Measurements from ENCODE around the gene NPR3. TPM values are rescaled to one million over a fixed set of nuclear protein-coding genes. Genes with fewer than 3 reads are reported as not detected.

NPR3 gene
- total RNA-seq, 1 experiment from 2014 or later: 0.11 TPM

DNA sequence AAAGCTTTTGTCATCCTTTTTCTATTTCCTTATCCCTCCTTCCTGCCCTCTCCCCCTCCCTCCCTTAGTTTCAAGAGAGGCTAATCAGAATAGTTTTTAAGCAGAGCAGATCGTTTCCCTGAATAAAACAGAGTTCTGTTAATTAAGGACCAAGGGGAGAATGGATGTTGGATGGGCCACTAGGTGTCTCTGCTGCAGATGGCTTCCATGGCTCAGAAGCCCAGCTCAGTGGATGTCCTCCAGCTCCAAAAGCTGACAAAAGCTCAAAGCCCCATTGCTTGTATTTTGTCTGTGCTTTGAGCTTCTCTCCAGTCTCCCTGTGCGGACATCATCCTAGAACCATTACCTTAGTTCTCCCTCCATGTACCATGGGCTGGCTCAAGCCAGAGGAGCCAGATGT, 21.0 kb upstream of the NPR3 start:
- no peak overlapping the region for H3K4me3 Mint-ChIP-seq (ENCODE audit: unreplicated experiment)
- CTCF ChIA-PET: interaction anchor here (1.1 to 1.4 kb wide), 2 partner anchors 62 to 227 kb away, joined by 4 read pairs; no protein-coding TSS in a partner anchor

DNA sequence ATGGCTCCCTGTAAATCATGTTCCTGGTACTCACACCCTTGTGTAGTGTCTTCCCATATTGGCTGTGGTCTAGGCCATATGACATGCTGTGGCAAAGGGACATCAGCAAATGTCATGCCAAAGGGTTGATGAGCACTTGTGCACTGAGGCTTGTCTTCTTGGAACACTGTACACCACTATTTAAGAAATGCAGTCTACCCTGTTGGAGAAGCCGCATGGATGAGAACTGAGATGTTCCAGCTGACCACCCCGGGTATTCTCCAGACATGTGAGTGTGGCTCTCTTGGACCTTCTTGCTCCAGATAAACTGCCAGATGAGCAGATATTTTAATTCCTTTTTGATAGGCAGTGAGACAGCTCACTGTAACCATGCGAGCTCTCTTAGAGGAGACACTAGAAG, 20.5 kb upstream of the NPR3 start:
- no peak overlapping the region for H3K4me3 ChIP-seq (ENCODE audit: low read depth, low read length)
- ChIA-PET CTCF (interaction anchor here (1.1 to 1.4 kb wide), 2 partner anchors 63 to 226 kb away, joined by 4 read pairs; no protein-coding TSS in a partner anchor), POLR2A (no interaction called here)
- DNase-seq: no peak
- TF ChIP-seq, protein P1, sequence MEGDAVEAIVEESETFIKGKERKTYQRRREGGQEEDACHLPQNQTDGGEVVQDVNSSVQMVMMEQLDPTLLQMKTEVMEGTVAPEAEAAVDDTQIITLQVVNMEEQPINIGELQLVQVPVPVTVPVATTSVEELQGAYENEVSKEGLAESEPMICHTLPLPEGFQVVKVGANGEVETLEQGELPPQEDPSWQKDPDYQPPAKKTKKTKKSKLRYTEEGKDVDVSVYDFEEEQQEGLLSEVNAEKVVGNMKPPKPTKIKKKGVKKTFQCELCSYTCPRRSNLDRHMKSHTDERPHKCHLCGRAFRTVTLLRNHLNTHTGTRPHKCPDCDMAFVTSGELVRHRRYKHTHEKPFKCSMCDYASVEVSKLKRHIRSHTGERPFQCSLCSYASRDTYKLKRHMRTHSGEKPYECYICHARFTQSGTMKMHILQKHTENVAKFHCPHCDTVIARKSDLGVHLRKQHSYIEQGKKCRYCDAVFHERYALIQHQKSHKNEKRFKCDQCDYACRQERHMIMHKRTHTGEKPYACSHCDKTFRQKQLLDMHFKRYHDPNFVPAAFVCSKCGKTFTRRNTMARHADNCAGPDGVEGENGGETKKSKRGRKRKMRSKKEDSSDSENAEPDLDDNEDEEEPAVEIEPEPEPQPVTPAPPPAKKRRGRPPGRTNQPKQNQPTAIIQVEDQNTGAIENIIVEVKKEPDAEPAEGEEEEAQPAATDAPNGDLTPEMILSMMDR (IDR thresholded peaks at IDR 0.05; ENCODE audit: insufficient read depth in 1 of 2, low read depth in 1 of 2, low read length in 1 of 2, severe bottlenecking in 1 of 2, unreplicated experiment in 1 of 2): no peak
- Mint-ChIP-seq H3K9me3 (ENCODE audit: unreplicated experiment) (peaks cover 14% of the 10 kb centered on the region), H3K4me1 (ENCODE audit: low read depth, unreplicated experiment) (peaks cover 5% of the 10 kb centered on the region), H3K4me3 (ENCODE audit: unreplicated experiment) (no peak overlapping the region), H3K27ac (ENCODE audit: unreplicated experiment) (no peak overlapping the region), H3K36me3 (ENCODE audit: insufficient read depth, unreplicated experiment) (no peaks in the 10 kb centered on the region), H3K27me3 (ENCODE audit: insufficient read depth, unreplicated experiment) (peaks cover 12% of the 10 kb centered on the region)
- intact Hi-C loops (cut with micrococcal nuclease; ENCODE audit: unreplicated experiment): loop anchor here (1.0 to 2.0 kb wide), 2 partner anchors 226 to 732 kb away; no protein-coding TSS in a partner anchor
- no peaks in the 10 kb centered on the region for H3K36me3 ChIP-seq (ENCODE audit: control insufficient read depth, insufficient read depth, low read length)
- H3K27me3 ChIP-seq (replicated peaks; ENCODE audit: control insufficient read depth, insufficient read depth, low read length): no peaks in the 10 kb centered on the region
- no TSS peak for BruUV-seq (replicated peaks)
- no peaks in the 10 kb centered on the region for H3K9me3 ChIP-seq
- H3K4me1 ChIP-seq: no peaks in the 10 kb centered on the region

More for the DNA sequence above, 21.0 kb upstream of the NPR3 start:
- TF ChIP-seq, protein P1 (IDR thresholded peaks at IDR 0.05; ENCODE audit: insufficient read depth in 1 of 2, low read depth in 1 of 2, low read length in 1 of 2, severe bottlenecking in 1 of 2, unreplicated experiment in 1 of 2): peak; percentile 21 to 44
- no peaks in the 10 kb centered on the region for H3K27me3 ChIP-seq (replicated peaks; ENCODE audit: control insufficient read depth, insufficient read depth, low read length)
- Mint-ChIP-seq H3K27me3 (ENCODE audit: insufficient read depth, unreplicated experiment) (peaks cover 12% of the 10 kb centered on the region), H3K9me3 (ENCODE audit: unreplicated experiment) (peaks cover 15% of the 10 kb centered on the region), H3K36me3 (ENCODE audit: insufficient read depth, unreplicated experiment) (no peaks in the 10 kb centered on the region), H3K4me1 (ENCODE audit: low read depth, unreplicated experiment) (peaks cover 5% of the 10 kb centered on the region), H3K27ac (ENCODE audit: unreplicated experiment) (no peak overlapping the region)
- peak in 1 of 2 experiments; percentile 13 for DNase-seq
- H3K9me3 ChIP-seq: peaks cover 2% of the 10 kb centered on the region; the same call in 1 of the 2 replicates
- intact Hi-C loops (cut with micrococcal nuclease; ENCODE audit: unreplicated experiment): loop anchor here (1.0 to 2.0 kb wide), 2 partner anchors 226 to 733 kb away; no protein-coding TSS in a partner anchor
- H3K36me3 ChIP-seq (ENCODE audit: control insufficient read depth, insufficient read depth, low read length): no peaks in the 10 kb centered on the region
- POLR2A ChIA-PET: no interaction called here
- BruUV-seq (replicated peaks): no TSS peak
- H3K4me1 ChIP-seq: no peaks in the 10 kb centered on the region
- no peak overlapping the region for H3K4me3 ChIP-seq (ENCODE audit: low read depth, low read length)

DNA sequence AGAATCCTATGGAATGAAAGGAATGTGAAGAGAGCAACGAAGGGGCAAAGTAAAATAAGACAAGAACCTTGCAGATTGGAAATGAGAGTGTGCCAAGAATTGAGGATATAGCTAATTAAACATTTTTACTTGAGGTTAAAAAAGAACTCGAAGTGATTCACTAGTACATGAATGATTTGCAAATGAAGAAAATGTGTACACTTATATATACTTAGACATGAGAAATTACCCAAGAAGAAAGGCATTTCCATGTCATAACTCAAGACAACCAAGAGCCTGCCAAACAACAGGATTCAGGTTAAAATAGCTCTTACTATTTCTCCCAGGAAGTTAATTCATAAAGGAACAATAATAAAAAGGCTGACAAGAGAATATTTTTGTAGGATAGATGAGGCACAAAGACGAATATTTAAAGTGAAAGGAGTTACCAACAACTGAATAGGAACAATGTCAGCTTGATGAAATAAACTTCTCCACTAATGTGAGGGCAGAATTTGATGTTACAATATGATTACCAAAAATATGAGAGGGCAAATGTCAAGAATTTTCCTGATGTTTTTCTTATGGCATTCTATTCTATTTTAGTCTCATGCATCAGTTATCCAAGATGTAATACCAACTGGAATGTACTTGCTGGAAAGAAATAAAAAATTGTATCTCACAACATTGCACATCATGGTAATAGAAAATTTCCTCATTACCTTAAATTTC, 18.9 kb upstream of the NPR3 start:
- Mint-ChIP-seq H3K4me3 (ENCODE audit: unreplicated experiment) (no peak overlapping the region), H3K36me3 (ENCODE audit: insufficient read depth, unreplicated experiment) (no peaks in the 10 kb centered on the region), H3K9me3 (ENCODE audit: unreplicated experiment) (peaks cover 9% of the 10 kb centered on the region), H3K27ac (ENCODE audit: unreplicated experiment) (no peak overlapping the region), H3K27me3 (ENCODE audit: insufficient read depth, unreplicated experiment) (peaks cover 16% of the 10 kb centered on the region), H3K4me1 (ENCODE audit: low read depth, unreplicated experiment) (peaks cover 5% of the 10 kb centered on the region)
- Histone ChIP-seq H3K4me3 (ENCODE audit: low read depth, low read length) (no peak overlapping the region), H3K36me3 (ENCODE audit: control insufficient read depth, insufficient read depth, low read length) (no peaks in the 10 kb centered on the region), H3K4me1 (no peaks in the 10 kb centered on the region), H3K27me3 (replicated peaks; ENCODE audit: control insufficient read depth, insufficient read depth, low read length) (no peaks in the 10 kb centered on the region), H3K9me3 (no peaks in the 10 kb centered on the region)
- BruUV-seq (replicated peaks): no TSS peak
- DNase-seq: no peak
- intact Hi-C loops (cut with micrococcal nuclease; ENCODE audit: unreplicated experiment): no loop called here
- CTCF ChIA-PET: no interaction called here
- TF ChIP-seq, protein P1 (IDR thresholded peaks at IDR 0.05; ENCODE audit: insufficient read depth in 1 of 2, low read depth in 1 of 2, low read length in 1 of 2, severe bottlenecking in 1 of 2, unreplicated experiment in 1 of 2): no peak
- POLR2A ChIA-PET: no interaction called here

Data from Caco-2 (cell line).